ENCODE measurements around the gene VSTM4.

DNA sequence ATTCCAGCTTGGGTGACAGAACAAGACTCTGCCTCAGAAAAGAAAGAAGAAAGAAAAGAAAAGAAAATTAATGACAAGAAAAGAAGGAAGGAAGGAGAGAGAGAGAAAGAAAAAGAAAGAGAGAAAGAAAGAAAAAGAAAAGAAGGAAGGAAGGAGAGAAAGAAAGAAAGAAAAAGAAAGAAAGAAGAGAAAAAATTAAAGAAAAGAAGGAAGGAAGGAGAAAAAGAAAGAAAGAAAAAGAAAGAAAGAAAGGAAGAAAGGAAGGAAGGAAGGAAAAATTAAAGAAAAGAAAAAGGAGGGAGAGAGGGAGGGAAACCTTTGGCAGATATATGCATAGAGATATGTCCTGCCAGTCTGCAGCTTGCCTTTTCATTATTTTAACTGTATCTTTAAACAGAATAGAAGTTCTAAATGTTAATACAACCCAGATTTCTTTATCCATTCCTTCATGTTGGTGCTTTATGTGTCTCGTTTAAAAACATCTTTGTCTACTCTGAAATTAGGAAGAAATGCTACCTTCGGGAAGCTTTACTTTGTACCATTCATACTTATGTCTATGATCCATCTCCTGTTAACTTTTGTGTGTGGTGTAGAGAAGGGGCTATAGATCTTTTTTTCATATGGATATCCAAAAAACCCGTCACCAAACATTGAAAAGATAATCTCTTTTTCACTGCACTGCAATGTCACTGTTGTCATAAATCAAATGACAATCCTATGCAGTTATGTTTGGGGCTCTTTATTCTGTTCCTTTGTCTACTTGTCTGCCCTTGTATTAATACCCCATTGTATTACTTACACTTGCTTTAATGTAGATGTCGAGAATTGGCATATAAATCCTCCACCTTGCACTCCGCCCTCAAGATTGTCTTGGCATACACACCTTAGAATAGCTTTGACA lies 70.8 kb downstream of the VSTM4 start:
- TF ChIP-seq CTCF (IDR thresholded peaks at IDR 0.05) = no peak
- no peak for TF ChIP-seq POLR2A (IDR thresholded peaks at IDR 0.05)
